ENCODE data around the gene CDC20B.

The CDC20B gene

GRCh38 chr5:55172937-55173686 lies at the start of gene CDC20B:
TSS of gene CDC20B (minus strand) at chr5:55173177. CDS start at chr5:55173000, 177 bp downstream.
- Histone ChIP-seq H3K4me1 (ENCODE audit: control insufficient read depth, insufficient read depth, low read length) (peaks cover 20% of the 10 kb centered on the region), H3K4me3 (ENCODE audit: low read length) (peak within 1 kb of the TSS; percentile 86), H3K36me3 (ENCODE audit: control insufficient read depth, insufficient read depth, low read length, severe bottlenecking) (no peaks in the 10 kb centered on the region), H3K9ac (ENCODE audit: low read length) (peak within 1 kb of the TSS; percentile 76), H3K9me3 (ENCODE audit: control insufficient read depth, low read length) (no peaks in the 10 kb centered on the region), H3K27me3 (replicated peaks; ENCODE audit: control insufficient read depth, insufficient read depth, low read length) (peaks cover 39% of the 10 kb centered on the region)
- peak; percentile 95 for DNase-seq (ENCODE audit: low read depth)

GRCh38 chr5:55222092-55222984 lies 49.4 kb upstream of the CDC20B start:
- Histone ChIP-seq H3K9me3 (ENCODE audit: control insufficient read depth, low read length) (peaks cover 8% of the 10 kb centered on the region), H3K4me3 (ENCODE audit: low read length) (no peak overlapping the region), H3K4me1 (ENCODE audit: control insufficient read depth, insufficient read depth, low read length) (peaks cover 7% of the 10 kb centered on the region), H3K27me3 (replicated peaks; ENCODE audit: control insufficient read depth, insufficient read depth, low read length) (peaks cover 83% of the 10 kb centered on the region), H3K9ac (ENCODE audit: low read length) (no peak overlapping the region), H3K36me3 (ENCODE audit: control insufficient read depth, insufficient read depth, low read length, severe bottlenecking) (no peaks in the 10 kb centered on the region)
- DNase-seq (ENCODE audit: low read depth): no peak

GRCh38 chr5:55220433-55221185 lies 47.6 kb upstream of the CDC20B start:
- H3K9ac ChIP-seq (ENCODE audit: low read length): no peak overlapping the region
- H3K27me3 ChIP-seq (replicated peaks; ENCODE audit: control insufficient read depth, insufficient read depth, low read length): peaks cover 75% of the 10 kb centered on the region
- peak; percentile 21 for DNase-seq (ENCODE audit: low read depth)
- peaks cover 8% of the 10 kb centered on the region for H3K9me3 ChIP-seq (ENCODE audit: control insufficient read depth, low read length)
- peak overlapping the region; percentile 54 for H3K4me3 ChIP-seq (ENCODE audit: low read length)
- H3K36me3 ChIP-seq (ENCODE audit: control insufficient read depth, insufficient read depth, low read length, severe bottlenecking): no peaks in the 10 kb centered on the region
- peaks cover 7% of the 10 kb centered on the region for H3K4me1 ChIP-seq (ENCODE audit: control insufficient read depth, insufficient read depth, low read length)

- H3K9me3 ChIP-seq (ENCODE audit: control insufficient read depth, low read length): peaks cover 8% of the 10 kb centered on the region
- H3K4me3 ChIP-seq (ENCODE audit: low read length): no peak overlapping the region
- H3K27me3 ChIP-seq (replicated peaks; ENCODE audit: control insufficient read depth, insufficient read depth, low read length): peaks cover 67% of the 10 kb centered on the region
- no peak overlapping the region for H3K9ac ChIP-seq (ENCODE audit: low read length)
- no peaks in the 10 kb centered on the region for H3K36me3 ChIP-seq (ENCODE audit: control insufficient read depth, insufficient read depth, low read length, severe bottlenecking)
- no peak for DNase-seq (ENCODE audit: low read depth)
- H3K4me1 ChIP-seq (ENCODE audit: control insufficient read depth, insufficient read depth, low read length): peaks cover 7% of the 10 kb centered on the region
Observed at GRCh38 chr5:55219770-55220169, 46.8 kb upstream of the CDC20B start.

GRCh38 chr5:55218967-55219366 lies 46.0 kb upstream of the CDC20B start:
- H3K27me3 ChIP-seq (replicated peaks; ENCODE audit: control insufficient read depth, insufficient read depth, low read length): peaks cover 64% of the 10 kb centered on the region
- H3K4me3 ChIP-seq (ENCODE audit: low read length): no peak overlapping the region
- no peaks in the 10 kb centered on the region for H3K36me3 ChIP-seq (ENCODE audit: control insufficient read depth, insufficient read depth, low read length, severe bottlenecking)
- peaks cover 8% of the 10 kb centered on the region for H3K9me3 ChIP-seq (ENCODE audit: control insufficient read depth, low read length)
- H3K4me1 ChIP-seq (ENCODE audit: control insufficient read depth, insufficient read depth, low read length): peaks cover 7% of the 10 kb centered on the region
- H3K9ac ChIP-seq (ENCODE audit: low read length): no peak overlapping the region
- no peak for DNase-seq (ENCODE audit: low read depth)

GRCh38 chr5:55211184-55211874 lies 38.4 kb upstream of the CDC20B start:
- peaks cover 19% of the 10 kb centered on the region for H3K27me3 ChIP-seq (replicated peaks; ENCODE audit: control insufficient read depth, insufficient read depth, low read length)
- no peaks in the 10 kb centered on the region for H3K36me3 ChIP-seq (ENCODE audit: control insufficient read depth, insufficient read depth, low read length, severe bottlenecking)

GRCh38 chr5:55205001-55205400 lies 32.0 kb upstream of the CDC20B start:
- Histone ChIP-seq H3K36me3 (ENCODE audit: control insufficient read depth, insufficient read depth, low read length, severe bottlenecking) (no peaks in the 10 kb centered on the region), H3K4me1 (ENCODE audit: control insufficient read depth, insufficient read depth, low read length) (no peaks in the 10 kb centered on the region), H3K27me3 (replicated peaks; ENCODE audit: control insufficient read depth, insufficient read depth, low read length) (peaks cover 18% of the 10 kb centered on the region), H3K9ac (ENCODE audit: low read length) (no peak overlapping the region), H3K4me3 (ENCODE audit: low read length) (no peak overlapping the region), H3K9me3 (ENCODE audit: control insufficient read depth, low read length) (no peaks in the 10 kb centered on the region)
- no peak for DNase-seq (ENCODE audit: low read depth)

More at GRCh38 chr5:55211184-55211874, 38.4 kb upstream of the CDC20B start:
- no peak overlapping the region for H3K9ac ChIP-seq (ENCODE audit: low read length)
- DNase-seq (ENCODE audit: low read depth): no peak
- H3K4me3 ChIP-seq (ENCODE audit: low read length): no peak overlapping the region
- H3K4me1 ChIP-seq (ENCODE audit: control insufficient read depth, insufficient read depth, low read length): no peaks in the 10 kb centered on the region
- no peaks in the 10 kb centered on the region for H3K9me3 ChIP-seq (ENCODE audit: control insufficient read depth, low read length)

GRCh38 chr5:55191165-55191564 lies 18.2 kb upstream of the CDC20B start:
- no peaks in the 10 kb centered on the region for H3K9me3 ChIP-seq (ENCODE audit: control insufficient read depth, low read length)
- no peak for DNase-seq (ENCODE audit: low read depth)
- no peak overlapping the region for H3K4me3 ChIP-seq (ENCODE audit: low read length)
- H3K9ac ChIP-seq (ENCODE audit: low read length): no peak overlapping the region
- H3K4me1 ChIP-seq (ENCODE audit: control insufficient read depth, insufficient read depth, low read length): no peaks in the 10 kb centered on the region
- H3K36me3 ChIP-seq (ENCODE audit: control insufficient read depth, insufficient read depth, low read length, severe bottlenecking): no peaks in the 10 kb centered on the region
- peaks cover 36% of the 10 kb centered on the region for H3K27me3 ChIP-seq (replicated peaks; ENCODE audit: control insufficient read depth, insufficient read depth, low read length)

- Histone ChIP-seq H3K4me3 (ENCODE audit: low read length) (no peak overlapping the region), H3K9ac (ENCODE audit: low read length) (no peak overlapping the region), H3K9me3 (ENCODE audit: control insufficient read depth, low read length) (no peaks in the 10 kb centered on the region), H3K36me3 (ENCODE audit: control insufficient read depth, insufficient read depth, low read length, severe bottlenecking) (no peaks in the 10 kb centered on the region), H3K27me3 (replicated peaks; ENCODE audit: control insufficient read depth, insufficient read depth, low read length) (peaks cover 46% of the 10 kb centered on the region), H3K4me1 (ENCODE audit: control insufficient read depth, insufficient read depth, low read length) (no peaks in the 10 kb centered on the region)
- no peak for DNase-seq (ENCODE audit: low read depth)
Observed at GRCh38 chr5:55188656-55189540, 15.9 kb upstream of the CDC20B start.

- no peak overlapping the region for H3K4me3 ChIP-seq (ENCODE audit: low read length)
- H3K4me1 ChIP-seq (ENCODE audit: control insufficient read depth, insufficient read depth, low read length): no peaks in the 10 kb centered on the region
- no peaks in the 10 kb centered on the region for H3K36me3 ChIP-seq (ENCODE audit: control insufficient read depth, insufficient read depth, low read length, severe bottlenecking)
- DNase-seq (ENCODE audit: low read depth): peak; percentile 13
- H3K9me3 ChIP-seq (ENCODE audit: control insufficient read depth, low read length): peaks cover 5% of the 10 kb centered on the region
- H3K9ac ChIP-seq (ENCODE audit: low read length): no peak overlapping the region
- peaks cover 39% of the 10 kb centered on the region for H3K27me3 ChIP-seq (replicated peaks; ENCODE audit: control insufficient read depth, insufficient read depth, low read length)
Observed at GRCh38 chr5:55187370-55187769, 14.4 kb upstream of the CDC20B start.

Data from adipocyte (in vitro differentiated cells).